Measurements from ENCODE around the gene RNF114.

DNA sequence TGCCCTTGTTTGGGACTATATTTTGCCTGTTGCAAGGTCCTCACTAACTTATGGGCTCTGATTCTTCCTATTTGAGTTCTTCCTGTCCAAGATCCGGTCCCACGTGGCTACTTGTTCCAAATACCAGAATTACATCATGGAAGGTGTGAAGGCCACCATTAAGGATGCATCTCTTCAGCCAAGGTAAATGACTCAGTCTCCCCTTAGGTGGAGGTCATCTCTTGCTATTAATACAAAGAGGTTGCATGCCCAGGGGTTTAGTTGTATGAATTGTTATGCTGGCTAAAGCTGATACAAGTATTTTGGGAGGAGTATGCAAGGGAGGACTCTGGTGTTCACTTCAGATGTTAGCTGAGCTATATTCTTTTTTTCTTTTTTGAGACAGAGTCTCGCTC, 9.1 kb downstream of the RNF114 start:
- TF ChIP-seq CTCF (IDR thresholded peaks at IDR 0.05; ENCODE audit: insufficient read depth, low read depth, low read length) = no peak
- TF ChIP-seq EZH2 (IDR thresholded peaks at IDR 0.05; ENCODE audit: insufficient read depth, low read length) = no peak
